Mesenchymal stem cell (in vitro differentiated cells and primary cell): ENCODE measurements around the gene CIB2.

ENCODE experiments used
- DNase-seq: peaks from one replicate; pipeline ENCODE4 v3.0.0-alpha.2; 2013
- H2AFZ ChIP-seq: one replicate; pipeline ENCODE4 v1.6.1; 2013; ENCODE audit warnings: low read depth, mild to moderate bottlenecking, control low read depth, inconsistent platforms, low read length, moderate library complexity
- H2AK5ac ChIP-seq: 2 replicates; pipeline ENCODE4 v1.6.1; 2013; ENCODE audit warnings: low read length, moderate library complexity, mild to moderate bottlenecking, inconsistent platforms; ENCODE audit not compliant: severe bottlenecking
- H2BK120ac ChIP-seq: one replicate; pipeline ENCODE4 v1.6.1; 2013; ENCODE audit warnings: low read depth, mild to moderate bottlenecking, inconsistent platforms, low read length, moderate library complexity
- H2BK12ac ChIP-seq, 2 experiments: one replicate each; pipeline ENCODE4 v1.6.1; 2013; ENCODE audit warnings: inconsistent platforms in 2 of 2, low read length in 2 of 2, mild to moderate bottlenecking in 2 of 2, moderate library complexity in 2 of 2, control low read depth in 1 of 2
- H2BK15ac ChIP-seq: one replicate; pipeline ENCODE4 v1.6.1; 2013; ENCODE audit warnings: mild to moderate bottlenecking, low read depth, inconsistent platforms; ENCODE audit not compliant: poor library complexity, severe bottlenecking
- H2BK5ac ChIP-seq: 2 replicates; pipeline ENCODE4 v1.6.1; 2013; ENCODE audit warnings: low read depth, mild to moderate bottlenecking, low read length, control low read depth, inconsistent platforms; ENCODE audit not compliant: poor library complexity, severe bottlenecking
- H3K14ac ChIP-seq, 2 experiments: one replicate each; pipeline ENCODE4 v1.6.1; 2013; ENCODE audit warnings: inconsistent platforms in 2 of 2, low read length in 2 of 2, control low read depth in 1 of 2, mild to moderate bottlenecking in 1 of 2, moderate library complexity in 1 of 2
- H3K18ac ChIP-seq, 2 experiments: one replicate each; pipeline ENCODE4 v1.6.1; 2013; ENCODE audit warnings: inconsistent platforms in 2 of 2, low read length in 2 of 2, control low read depth in 1 of 2, low read depth in 1 of 2, mild to moderate bottlenecking in 1 of 2
- H3K23ac ChIP-seq, 2 experiments: one replicate each; pipeline ENCODE4 v1.6.1; 2013; ENCODE audit warnings: inconsistent platforms in 2 of 2, low read length in 2 of 2, mild to moderate bottlenecking in 2 of 2, moderate library complexity in 2 of 2, control low read depth in 1 of 2
- H3K27ac ChIP-seq: 2 replicates; pipeline ENCODE4 v1.5.1; 2013; ENCODE audit warnings: mild to moderate bottlenecking, moderate library complexity, low read length, control low read depth, inconsistent platforms; ENCODE audit not compliant: poor library complexity, severe bottlenecking
- H3K27me3 ChIP-seq, 2 experiments: 2 replicates each; pipeline versions ENCODE4 v1.6.1 to v1.7.0; 2013; ENCODE audit warnings: low read length in 2 of 2, mild to moderate bottlenecking in 2 of 2, moderate library complexity in 2 of 2, control low read depth in 1 of 2, inconsistent platforms in 1 of 2; ENCODE audit not compliant: control insufficient read depth in 1 of 2, insufficient read depth in 1 of 2
- H3K36me3 ChIP-seq, 2 experiments: 2 replicates each; pipeline versions ENCODE4 v1.6.1 to v1.7.0; 2013; ENCODE audit warnings: low read length in 2 of 2, control low read depth in 1 of 2, inconsistent platforms in 1 of 2, low read depth in 1 of 2, mild to moderate bottlenecking in 1 of 2; ENCODE audit not compliant: insufficient read depth in 2 of 2, control insufficient read depth in 1 of 2
- H3K4ac ChIP-seq, 2 experiments: one replicate each; pipeline ENCODE4 v1.6.1; 2013; ENCODE audit warnings: inconsistent platforms in 2 of 2, low read length in 2 of 2, mild to moderate bottlenecking in 2 of 2, moderate library complexity in 2 of 2, control low read depth in 1 of 2, low read depth in 1 of 2
- H3K4me1 ChIP-seq: 2 replicates; pipeline ENCODE4 v1.6.1; 2013; ENCODE audit warnings: low read depth, low read length, control low read depth; ENCODE audit not compliant: control insufficient read depth, insufficient read depth
- H3K4me2 ChIP-seq: 2 replicates; pipeline ENCODE4 v1.6.1; 2013; ENCODE audit warnings: low read length, mild to moderate bottlenecking, inconsistent platforms; ENCODE audit not compliant: poor library complexity, severe bottlenecking
- H3K4me3 ChIP-seq, 2 experiments: 2 replicates each; pipeline versions ENCODE4 v1.5.1 to v1.7.0; 2013; ENCODE audit warnings: low read length in 2 of 2, mild to moderate bottlenecking in 2 of 2, control low read depth in 1 of 2, low read depth in 1 of 2; ENCODE audit not compliant: insufficient read depth in 1 of 2
- H3K79me1 ChIP-seq: replicated peaks from 2 replicates; pipeline ENCODE4 v1.6.1; 2013; ENCODE audit warnings: mild to moderate bottlenecking, control low read depth, low read length, inconsistent platforms; ENCODE audit not compliant: poor library complexity, severe bottlenecking
- H3K9ac ChIP-seq: 2 replicates; pipeline ENCODE4 v1.7.0; 2013; ENCODE audit warnings: mild to moderate bottlenecking, low read length, moderate library complexity
- H3K9me3 ChIP-seq: 2 replicates; pipeline ENCODE4 v1.7.0; 2013; ENCODE audit warnings: mild to moderate bottlenecking, low read length; ENCODE audit not compliant: control insufficient read depth
- H4K8ac ChIP-seq: one replicate; pipeline ENCODE4 v1.6.1; 2013; ENCODE audit warnings: inconsistent platforms, mild to moderate bottlenecking, low read length, moderate library complexity
- H4K91ac ChIP-seq: one replicate; pipeline ENCODE4 v1.6.1; 2013; ENCODE audit warnings: mild to moderate bottlenecking, low read length, inconsistent platforms
- WGBS: methylation state at CpG from one replicate; pipeline ENCODE4 v1.1.7; 2013; ENCODE audit warnings: mixed read lengths; 5-methylcytosine and 5-hydroxymethylcytosine counted together

The CIB2 gene

GRCh38 chr15:78170848-78171773 is 39.9 kb upstream of the CIB2 start:
- Histone ChIP-seq H2BK5ac (no peak overlapping the region), H4K8ac (no peak overlapping the region), H3K18ac (no peak overlapping the region), H2BK120ac (no peak overlapping the region), H3K4ac (no peak overlapping the region), H4K91ac (no peak overlapping the region), H2BK12ac (no peak overlapping the region), H3K36me3 (peaks cover 36 to 67% of the 10 kb centered on the region in 2 experiments), H3K9ac (no peak overlapping the region), H3K4me2 (no peak overlapping the region), H2AFZ (no peak overlapping the region), H2BK15ac (no peak overlapping the region), H3K9me3 (peaks cover 4% of the 10 kb centered on the region), H2AK5ac (no peak overlapping the region), H3K79me1 (no peaks in the 10 kb centered on the region), H3K27ac (no peak overlapping the region), H3K4me3 (no peak overlapping the region), H3K27me3 (no peaks in the 10 kb centered on the region), H3K23ac (no peak overlapping the region), H3K14ac (no peak overlapping the region), H3K4me1 (no peaks in the 10 kb centered on the region)
- DNase-seq: no peak
- WGBS: 98% methylated on average over 17 of the region's 17 CpGs

DNA sequence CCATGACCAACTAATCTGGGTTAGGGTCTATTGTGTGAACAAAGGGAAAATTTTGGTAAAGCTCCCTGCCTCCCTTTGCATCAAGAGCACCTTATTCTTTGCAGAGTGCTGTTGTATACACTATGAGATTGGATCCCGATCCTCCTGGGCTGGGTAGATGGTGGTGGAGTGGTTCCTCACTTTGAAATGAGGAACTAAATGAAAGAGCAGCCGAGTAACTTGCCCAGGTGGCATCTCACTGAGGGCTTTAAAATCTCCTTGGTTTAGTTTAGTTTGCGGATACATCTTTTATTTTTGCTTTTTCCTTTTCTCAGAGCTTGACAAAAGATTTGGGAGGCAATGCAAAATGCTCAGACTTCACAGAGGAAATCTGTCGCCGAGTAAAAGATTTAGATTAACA is 37.4 kb upstream of the CIB2 start:
- Histone ChIP-seq H4K91ac (no peak overlapping the region), H4K8ac (no peak overlapping the region), H2BK15ac (no peak overlapping the region), H2AK5ac (no peak overlapping the region), H3K4me2 (no peak overlapping the region), H3K4me3 (no peak overlapping the region), H2BK120ac (no peak overlapping the region), H3K79me1 (no peaks in the 10 kb centered on the region), H3K18ac (no peak overlapping the region), H2BK12ac (no peak overlapping the region), H3K14ac (no peak overlapping the region), H3K27me3 (no peaks in the 10 kb centered on the region), H2BK5ac (no peak overlapping the region), H3K23ac (no peak overlapping the region), H3K27ac (no peak overlapping the region), H3K4me1 (no peaks in the 10 kb centered on the region), H3K36me3 (peaks cover 35 to 90% of the 10 kb centered on the region in 2 experiments), H2AFZ (no peak overlapping the region), H3K4ac (no peak overlapping the region), H3K9ac (no peak overlapping the region), H3K9me3 (peaks cover 4% of the 10 kb centered on the region)
- DNase-seq: no peak
- 98% methylated on average over 5 of the region's 5 CpGs for WGBS

DNA sequence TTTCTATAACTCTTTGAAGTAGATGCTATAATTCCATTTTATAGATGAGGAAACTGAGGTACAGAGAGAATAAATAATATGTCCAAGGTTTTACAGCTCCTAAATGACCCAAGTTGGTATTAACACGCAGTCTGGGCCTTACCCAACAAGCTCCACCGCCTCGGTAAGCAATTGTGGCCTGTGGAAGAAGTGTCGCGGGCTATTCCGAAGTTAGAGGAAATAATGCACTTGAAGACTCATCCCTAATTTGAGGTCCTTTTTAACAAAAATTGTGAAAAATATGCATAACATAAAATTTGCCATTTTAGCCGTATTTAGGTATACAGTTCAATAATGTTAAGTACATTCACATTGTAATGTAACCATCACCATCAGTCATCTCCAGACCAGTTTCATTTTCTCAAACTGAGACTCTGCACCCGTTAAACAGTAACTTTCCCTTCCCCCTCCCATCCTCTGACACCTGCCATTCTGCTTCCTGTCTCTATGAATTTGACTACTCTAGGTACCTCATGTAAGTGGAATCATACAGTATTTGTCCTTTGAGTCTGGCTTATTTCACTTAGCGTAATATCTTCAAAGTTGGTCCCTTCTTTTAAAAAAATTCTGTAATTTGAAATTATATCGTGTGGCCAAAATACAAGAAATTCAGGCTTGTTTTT is 36.1 kb upstream of the CIB2 start:
- Histone ChIP-seq H3K27me3 (no peaks in the 10 kb centered on the region), H3K4me2 (no peak overlapping the region), H3K4me3 (no peak overlapping the region), H3K4me1 (no peaks in the 10 kb centered on the region), H3K23ac (no peak overlapping the region), H3K4ac (no peak overlapping the region), H3K9me3 (peaks cover 4% of the 10 kb centered on the region), H2BK12ac (no peak overlapping the region), H4K8ac (no peak overlapping the region), H2AFZ (no peak overlapping the region), H3K18ac (no peak overlapping the region), H2AK5ac (no peak overlapping the region), H3K79me1 (no peaks in the 10 kb centered on the region), H2BK5ac (no peak overlapping the region), H3K14ac (no peak overlapping the region), H3K9ac (no peak overlapping the region), H2BK120ac (no peak overlapping the region), H3K27ac (no peak overlapping the region), H4K91ac (no peak overlapping the region), H3K36me3 (peaks cover 32 to 96% of the 10 kb centered on the region in 2 experiments), H2BK15ac (no peak overlapping the region)
- WGBS: 98% methylated on average over 5 of the region's 10 CpGs
- no peak for DNase-seq

DNA sequence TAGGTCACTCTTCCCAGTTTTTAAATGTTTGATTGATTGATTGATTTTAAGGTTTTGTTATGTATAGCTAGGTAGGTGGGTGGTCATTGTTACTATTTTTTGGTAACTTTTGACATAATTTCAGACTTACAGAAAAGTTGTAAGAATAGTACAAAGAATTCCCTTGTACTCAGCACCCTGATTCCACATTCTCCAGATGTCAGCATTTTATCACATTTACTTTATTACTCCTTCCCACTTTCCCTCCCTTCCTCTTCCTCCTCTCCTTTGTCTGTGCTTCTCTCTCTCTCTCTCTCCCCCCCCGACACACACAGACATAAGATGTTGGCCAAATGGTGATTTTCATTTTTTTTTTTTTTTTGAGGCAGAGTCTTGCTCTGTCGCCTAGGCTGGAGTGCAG is 32.8 kb upstream of the CIB2 start:
- Histone ChIP-seq H4K8ac (no peak overlapping the region), H2AK5ac (no peak overlapping the region), H2BK15ac (no peak overlapping the region), H3K9ac (no peak overlapping the region), H3K9me3 (no peaks in the 10 kb centered on the region), H3K27me3 (no peaks in the 10 kb centered on the region), H3K79me1 (peaks cover 10% of the 10 kb centered on the region), H2AFZ (no peak overlapping the region), H2BK120ac (no peak overlapping the region), H3K27ac (no peak overlapping the region), H3K4me3 (no peak overlapping the region), H4K91ac (no peak overlapping the region), H3K36me3 (peaks cover 35 to 91% of the 10 kb centered on the region in 2 experiments), H3K4me2 (no peak overlapping the region), H3K4ac (no peak overlapping the region), H3K14ac (no peak overlapping the region), H3K23ac (no peak overlapping the region), H3K4me1 (no peaks in the 10 kb centered on the region), H2BK5ac (no peak overlapping the region), H3K18ac (no peak overlapping the region), H2BK12ac (no peak overlapping the region)
- WGBS: 100% methylated on average over 1 of the region's 2 CpGs
- no peak for DNase-seq
